ENCODE data around the gene RCCD1. TPM values are rescaled to one million over a fixed set of nuclear protein-coding genes. Genes with fewer than 3 reads are reported as not detected.

RCCD1 gene
- total RNA-seq, 1 experiment from 2014 or later: 22.8 TPM

DNA sequence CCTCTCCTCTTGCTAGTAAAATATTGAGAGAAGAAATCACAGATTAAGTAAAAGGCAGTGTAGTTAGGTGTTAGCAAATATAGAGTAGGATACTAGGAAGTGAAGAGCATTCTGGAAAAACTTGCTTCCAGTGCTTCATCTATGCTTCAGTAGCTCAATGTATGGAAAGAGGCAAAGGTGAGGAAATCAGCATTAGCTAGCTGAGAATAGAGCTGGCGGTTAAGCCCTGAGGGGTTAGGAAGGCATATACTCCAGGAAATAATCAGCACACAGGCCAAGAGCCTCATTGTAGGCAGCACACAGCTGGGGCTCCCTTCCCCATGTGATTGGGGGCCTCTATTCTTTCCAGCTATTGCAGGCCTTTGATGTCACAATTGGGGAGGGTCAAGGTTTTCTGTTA, 13.8 kb downstream of the RCCD1 start:
- Histone ChIP-seq H3K23me2 (ENCODE audit: insufficient read length, low read depth, low read length, poor library complexity, severe bottlenecking) (no peaks in the 10 kb centered on the region), H3K4ac (ENCODE audit: low read depth, low read length) (no peak overlapping the region), H2BK15ac (ENCODE audit: low read depth, low read length) (no peak overlapping the region), H4K5ac (ENCODE audit: insufficient read length, low read depth, low read length) (no peak overlapping the region), H2AFZ (ENCODE audit: low read length) (no peak overlapping the region), H2BK5ac (ENCODE audit: insufficient read length, low read length) (no peak overlapping the region), H3K9me3 (ENCODE audit: control insufficient read depth, low read depth, low read length) (no peaks in the 10 kb centered on the region), H3T11ph (ENCODE audit: low read length) (no peak overlapping the region), H3K14ac (ENCODE audit: insufficient read depth, low read length) (no peak overlapping the region), H3K27ac (ENCODE audit: insufficient read length, low read depth, low read length) (no peak overlapping the region), H2BK120ac (ENCODE audit: low read depth, low read length, poor library complexity, severe bottlenecking) (no peak overlapping the region), H3K18ac (ENCODE audit: insufficient read length, low read depth, low read length) (no peak overlapping the region), H3K4me1 (ENCODE audit: insufficient read depth, low read length) (no peaks in the 10 kb centered on the region), H2AK5ac (ENCODE audit: insufficient read length, low read length) (no peak overlapping the region), H3K56ac (ENCODE audit: insufficient read length, low read depth, low read length) (no peak overlapping the region), H4K8ac (replicated peaks; ENCODE audit: insufficient read length, low read depth, low read length) (no peak overlapping the region), H3K79me1 (ENCODE audit: insufficient read depth, low read depth, low read length, poor library complexity, severe bottlenecking) (no peaks in the 10 kb centered on the region), H4K20me1 (ENCODE audit: control insufficient read depth, insufficient read depth, insufficient read length) (no peaks in the 10 kb centered on the region), H3K79me2 (ENCODE audit: insufficient read depth, low read length) (no peaks in the 10 kb centered on the region), H4K91ac (ENCODE audit: insufficient read length, low read depth, low read length) (no peak overlapping the region), H3K4me2 (ENCODE audit: insufficient read depth, insufficient read length, low read length) (no peak overlapping the region), H3K27me3 (ENCODE audit: insufficient read depth, low read length) (no peaks in the 10 kb centered on the region), H2BK20ac (ENCODE audit: low read depth, low read length, poor library complexity, severe bottlenecking) (no peak overlapping the region), H2BK12ac (ENCODE audit: insufficient read length, low read depth, low read length) (no peak overlapping the region), H3K9ac (ENCODE audit: extremely low read depth, insufficient read length, low read length) (no peak overlapping the region), H3K23ac (ENCODE audit: insufficient read length, low read depth, low read length) (no peak overlapping the region)
- DNase-seq: no peak
- WGBS (ENCODE audit: extremely low coverage, insufficient read length, low lambda C conversion rate): no CpG with 5 or more reads among the region's 1 CpG
- TF ChIP-seq, protein P1, sequence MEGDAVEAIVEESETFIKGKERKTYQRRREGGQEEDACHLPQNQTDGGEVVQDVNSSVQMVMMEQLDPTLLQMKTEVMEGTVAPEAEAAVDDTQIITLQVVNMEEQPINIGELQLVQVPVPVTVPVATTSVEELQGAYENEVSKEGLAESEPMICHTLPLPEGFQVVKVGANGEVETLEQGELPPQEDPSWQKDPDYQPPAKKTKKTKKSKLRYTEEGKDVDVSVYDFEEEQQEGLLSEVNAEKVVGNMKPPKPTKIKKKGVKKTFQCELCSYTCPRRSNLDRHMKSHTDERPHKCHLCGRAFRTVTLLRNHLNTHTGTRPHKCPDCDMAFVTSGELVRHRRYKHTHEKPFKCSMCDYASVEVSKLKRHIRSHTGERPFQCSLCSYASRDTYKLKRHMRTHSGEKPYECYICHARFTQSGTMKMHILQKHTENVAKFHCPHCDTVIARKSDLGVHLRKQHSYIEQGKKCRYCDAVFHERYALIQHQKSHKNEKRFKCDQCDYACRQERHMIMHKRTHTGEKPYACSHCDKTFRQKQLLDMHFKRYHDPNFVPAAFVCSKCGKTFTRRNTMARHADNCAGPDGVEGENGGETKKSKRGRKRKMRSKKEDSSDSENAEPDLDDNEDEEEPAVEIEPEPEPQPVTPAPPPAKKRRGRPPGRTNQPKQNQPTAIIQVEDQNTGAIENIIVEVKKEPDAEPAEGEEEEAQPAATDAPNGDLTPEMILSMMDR (conservative IDR thresholded peaks at IDR 0.05): no peak
- Mint-ChIP-seq H3K4me3 (no peak overlapping the region), H3K27ac (peak overlapping the region in 1 of 3 experiments; percentile 41; a peak in 1 of 7 replicates), H3K36me3 (ENCODE audit: insufficient read depth in 1 of 3, low read depth in 3 of 3) (peaks cover 39 to 83% (median 76%) of the 10 kb centered on the region in 3 experiments; a peak in 6 of 7 replicates), H3K27me3 (ENCODE audit: low read depth) (no peaks in the 10 kb centered on the region), H3K9me3 (no peaks in the 10 kb centered on the region), H3K4me1 (no peaks in the 10 kb centered on the region)

All from H9 (cell line).